ENCODE data around the gene SLC39A11.

DNA sequence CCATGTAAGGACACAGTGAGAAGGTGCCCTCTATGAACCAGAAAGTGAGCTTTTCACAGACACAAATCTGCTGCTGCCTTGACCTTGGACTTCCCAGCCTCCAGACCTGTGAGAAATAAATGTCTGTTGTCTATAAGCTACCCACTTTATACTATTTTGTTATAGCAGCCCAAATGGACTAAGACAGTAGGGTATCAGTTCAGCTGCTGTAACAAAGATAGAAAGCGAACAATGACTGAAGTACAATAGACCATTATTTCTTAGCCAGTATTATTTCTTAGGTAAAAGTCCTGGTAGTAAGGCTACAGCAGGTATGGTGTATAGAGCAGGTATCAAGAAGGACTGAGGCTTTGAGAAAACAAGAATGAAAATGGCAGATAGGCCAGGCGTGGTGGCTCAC lies 117.0 kb downstream of the SLC39A11 start:
- TF ChIP-seq, protein P1, sequence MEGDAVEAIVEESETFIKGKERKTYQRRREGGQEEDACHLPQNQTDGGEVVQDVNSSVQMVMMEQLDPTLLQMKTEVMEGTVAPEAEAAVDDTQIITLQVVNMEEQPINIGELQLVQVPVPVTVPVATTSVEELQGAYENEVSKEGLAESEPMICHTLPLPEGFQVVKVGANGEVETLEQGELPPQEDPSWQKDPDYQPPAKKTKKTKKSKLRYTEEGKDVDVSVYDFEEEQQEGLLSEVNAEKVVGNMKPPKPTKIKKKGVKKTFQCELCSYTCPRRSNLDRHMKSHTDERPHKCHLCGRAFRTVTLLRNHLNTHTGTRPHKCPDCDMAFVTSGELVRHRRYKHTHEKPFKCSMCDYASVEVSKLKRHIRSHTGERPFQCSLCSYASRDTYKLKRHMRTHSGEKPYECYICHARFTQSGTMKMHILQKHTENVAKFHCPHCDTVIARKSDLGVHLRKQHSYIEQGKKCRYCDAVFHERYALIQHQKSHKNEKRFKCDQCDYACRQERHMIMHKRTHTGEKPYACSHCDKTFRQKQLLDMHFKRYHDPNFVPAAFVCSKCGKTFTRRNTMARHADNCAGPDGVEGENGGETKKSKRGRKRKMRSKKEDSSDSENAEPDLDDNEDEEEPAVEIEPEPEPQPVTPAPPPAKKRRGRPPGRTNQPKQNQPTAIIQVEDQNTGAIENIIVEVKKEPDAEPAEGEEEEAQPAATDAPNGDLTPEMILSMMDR (IDR thresholded peaks at IDR 0.05) = no peak
- no peak for TF ChIP-seq POLR2A (IDR thresholded peaks at IDR 0.05)
